Suppressor macrophage (primary cell): Measurements from ENCODE around the gene CLEC7A.

Source experiments
- DNase-seq, 4 experiments: peaks; one replicate each; pipeline ENCODE4 v3.0.0-alpha.2; 2020 to 2022
- total RNA-seq, 17 experiments: gene quantifications; one replicate each; lab custom pipeline; 2026; ENCODE audit warnings: mixed read lengths in 6 of 17, inconsistent platforms in 3 of 17; lab: John Stamatoyannopoulos, UW

CLEC7A gene
- 13.6 to 149 (median 81.6) reads per million in 17 experiments for total RNA-seq

DNA sequence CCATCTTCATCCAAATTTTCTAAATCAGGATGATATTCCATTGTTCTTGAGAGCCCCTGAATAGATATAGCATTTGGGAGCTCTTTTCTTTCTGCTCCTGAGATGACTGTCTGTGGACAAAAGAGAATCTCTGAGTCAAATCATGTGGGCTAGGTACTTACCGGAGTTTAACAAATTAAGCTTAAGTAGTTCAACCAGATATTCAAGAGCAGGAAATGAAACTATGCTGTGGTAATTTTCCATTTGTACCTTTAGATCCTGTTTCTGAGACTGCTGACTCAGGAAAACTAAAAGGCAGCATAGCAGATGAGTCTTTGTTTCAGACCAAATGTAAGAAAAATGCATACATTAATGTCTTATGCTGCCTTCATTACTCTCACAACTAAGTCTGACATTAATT lies at the start of gene CLEC7A:
TSS of gene CLEC7A (minus strand) at position 158 of the 400 bp plus-strand sequence. CDS start at position 41, 117 bp downstream.
- DNase-seq = peak; percentile 54 to 94 (median 80)

DNA sequence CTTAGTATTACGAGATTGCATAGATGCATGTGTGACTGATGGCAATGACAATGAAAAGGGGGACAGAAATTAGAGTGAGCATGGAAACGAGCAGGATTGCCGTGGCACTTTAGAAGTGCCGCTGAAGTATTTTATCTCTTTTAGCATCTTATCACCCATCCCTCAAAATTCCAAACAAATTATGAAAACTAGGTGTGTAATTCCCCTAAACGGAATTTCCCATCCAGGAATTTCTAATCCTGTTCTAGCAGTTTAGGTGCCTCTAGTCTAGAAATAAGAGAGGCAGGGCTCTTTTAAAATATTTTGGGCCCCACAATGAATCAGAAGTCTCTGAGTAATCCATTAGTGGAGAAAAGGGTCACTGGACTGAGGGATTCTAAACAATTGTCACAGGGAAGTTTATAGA lies 49.8 kb upstream of the CLEC7A start:
- no peak for DNase-seq

GRCh38 chr12:10178821-10179220 lies 48.8 kb upstream of the CLEC7A start, which contains the start of gene TMEM52B:
Gene TMEM52B, plus strand, starts transcription at chr12:10179032. Its CDS starts 543 bp downstream, at chr12:10179575.
- no peak for DNase-seq

GRCh38 chr12:10175846-10176636 lies 46.0 kb upstream of the CLEC7A start:
- DNase-seq = no peak

- no peak for DNase-seq
Measured at GRCh38 chr12:10174986-10175614, 45.1 kb upstream of the CLEC7A start.

GRCh38 chr12:10171973-10172728 lies 42.2 kb upstream of the CLEC7A start, which contains the start of gene OLR1:
Gene OLR1, minus strand, starts transcription at chr12:10172132. Its CDS starts 55 bp downstream, at chr12:10172077.
- DNase-seq = peak; percentile 38 to 79 (median 62)

- DNase-seq = no peak
Measured at GRCh38 chr12:10170216-10170615, 40.2 kb upstream of the CLEC7A start.

DNA sequence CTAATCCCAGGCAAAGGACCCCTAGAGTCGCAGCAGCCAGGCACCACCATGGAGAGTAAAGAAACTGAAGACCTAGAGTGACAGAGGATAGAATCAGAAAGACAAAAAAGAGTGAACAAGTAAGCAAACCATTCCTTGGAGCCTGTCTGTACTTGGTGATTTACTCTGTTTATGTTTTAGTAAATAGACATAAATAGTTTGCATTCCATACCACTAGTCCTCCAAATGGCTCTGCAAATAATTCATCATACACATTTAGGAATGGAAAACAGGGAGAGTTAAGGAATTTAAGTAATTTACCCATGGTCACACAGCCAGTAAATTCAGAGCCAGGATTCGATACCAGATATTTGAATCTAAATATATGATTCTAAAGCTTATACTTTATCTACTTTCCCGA lies 39.1 kb upstream of the CLEC7A start:
- DNase-seq = no peak

DNA sequence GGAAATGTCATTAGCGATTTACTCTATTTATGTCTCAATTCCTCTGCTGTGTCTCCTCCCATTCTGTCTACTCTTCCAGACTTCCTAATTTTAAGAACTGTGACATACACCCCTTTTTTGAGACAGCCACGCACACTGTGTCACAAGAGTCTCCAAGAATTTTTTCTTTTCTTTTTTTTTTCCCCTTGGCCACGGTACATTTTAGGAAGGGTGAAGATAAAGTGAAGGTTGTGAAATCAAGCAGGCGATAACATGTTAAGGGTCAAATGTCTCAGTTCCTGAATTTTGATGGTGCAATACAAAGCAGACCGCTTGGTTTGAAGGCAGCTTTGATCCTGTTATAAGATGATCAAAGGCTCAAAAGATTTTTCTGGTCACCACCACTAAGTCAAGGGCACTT lies 37.6 kb upstream of the CLEC7A start:
- peak; percentile 78 to 96 (median 87) for DNase-seq

DNA sequence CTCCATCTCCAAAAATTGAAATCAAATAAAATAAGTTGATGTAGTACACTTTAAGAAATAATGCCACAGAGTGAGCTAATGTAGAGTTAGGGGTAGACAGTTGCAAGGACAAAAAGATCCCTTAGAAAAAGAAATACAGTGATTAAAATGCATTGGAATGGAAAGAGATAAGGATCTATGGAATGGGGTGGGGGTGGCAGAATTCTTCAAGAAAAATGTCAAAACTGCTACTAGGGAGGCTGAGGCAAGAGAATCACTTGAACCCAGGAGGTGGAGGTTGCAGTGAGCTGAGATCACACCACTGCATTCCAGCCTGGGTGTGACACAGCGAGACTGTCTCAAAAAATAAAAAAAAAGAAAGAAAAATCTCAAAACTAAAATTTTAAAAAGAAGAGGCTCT lies 35.4 kb upstream of the CLEC7A start:
- DNase-seq = no peak

GRCh38 chr12:10163084-10163483 lies 33.1 kb upstream of the CLEC7A start:
- peak in 1 of 4 experiments; percentile 21 for DNase-seq

DNA sequence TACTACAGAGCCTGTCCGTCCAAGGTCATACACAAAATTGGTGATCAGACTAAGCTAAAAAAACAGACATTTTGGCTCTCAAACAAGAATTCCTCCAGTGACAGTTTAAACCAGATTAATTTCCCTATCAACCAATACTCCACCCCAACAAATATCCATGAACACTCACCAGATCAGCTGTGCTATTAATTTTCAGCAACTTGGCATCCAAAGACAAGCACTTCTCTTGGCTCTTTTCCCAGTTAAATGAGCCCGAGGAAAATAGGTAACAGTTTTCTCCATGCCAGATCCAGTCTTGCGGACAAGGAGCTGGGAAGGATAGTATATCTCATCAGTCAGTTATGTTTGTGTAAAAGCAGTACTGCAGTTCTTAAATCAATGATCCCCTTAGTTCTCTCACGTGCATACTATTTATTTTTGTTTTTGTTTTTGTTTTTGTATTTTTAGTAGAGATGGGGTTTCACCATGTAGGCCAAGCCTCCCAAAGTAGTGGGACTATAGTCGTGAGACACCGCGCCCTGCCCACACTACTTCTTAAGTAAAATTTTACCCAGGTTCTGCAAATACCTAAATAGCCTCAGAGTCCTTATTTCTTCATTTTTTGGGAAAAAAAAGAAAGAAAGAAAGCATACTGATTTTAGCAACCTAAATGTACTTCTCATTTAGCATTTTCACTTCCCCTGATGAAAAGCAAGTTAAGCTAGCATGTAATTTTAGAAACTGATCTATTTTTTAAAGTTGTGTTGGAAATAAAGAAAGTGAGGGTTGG lies 30.8 kb upstream of the CLEC7A start:
- DNase-seq = peak in 3 of 4 experiments; percentile 65 to 83 (median 79)

DNA sequence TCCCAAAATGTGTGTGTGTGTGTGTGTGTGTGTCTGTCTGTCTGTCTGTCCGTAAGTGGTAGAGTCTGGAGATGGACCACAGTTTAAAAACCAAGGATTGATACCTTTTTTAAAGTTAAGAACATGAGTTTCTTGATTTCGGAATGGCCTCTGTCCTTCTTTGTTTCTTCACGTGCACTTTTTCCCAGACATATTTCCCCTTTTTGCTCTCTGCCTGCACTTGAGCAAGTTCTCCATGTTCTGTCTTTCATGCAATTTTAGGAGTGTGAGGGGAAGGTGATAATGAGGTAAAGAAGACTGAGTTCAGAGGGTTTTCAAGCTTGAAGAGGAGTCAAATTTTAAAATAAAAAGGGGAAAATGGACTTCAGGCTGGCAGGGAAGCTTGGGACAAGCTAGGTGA lies 29.3 kb upstream of the CLEC7A start:
- peak in 3 of 4 experiments; percentile 43 to 64 (median 58) for DNase-seq

- DNase-seq = peak in 1 of 4 experiments; percentile 26
Measured at GRCh38 chr12:10158406-10158805, 28.4 kb upstream of the CLEC7A start.

- DNase-seq = peak in 2 of 4 experiments; percentile 60 to 64
Measured at GRCh38 chr12:10155966-10156365, 26.0 kb upstream of the CLEC7A start.

GRCh38 chr12:10154145-10154496 lies 24.1 kb upstream of the CLEC7A start:
- no peak for DNase-seq

GRCh38 chr12:10153271-10154144 lies 23.5 kb upstream of the CLEC7A start:
- DNase-seq = peak; percentile 87 to 88 (median 88)

DNA sequence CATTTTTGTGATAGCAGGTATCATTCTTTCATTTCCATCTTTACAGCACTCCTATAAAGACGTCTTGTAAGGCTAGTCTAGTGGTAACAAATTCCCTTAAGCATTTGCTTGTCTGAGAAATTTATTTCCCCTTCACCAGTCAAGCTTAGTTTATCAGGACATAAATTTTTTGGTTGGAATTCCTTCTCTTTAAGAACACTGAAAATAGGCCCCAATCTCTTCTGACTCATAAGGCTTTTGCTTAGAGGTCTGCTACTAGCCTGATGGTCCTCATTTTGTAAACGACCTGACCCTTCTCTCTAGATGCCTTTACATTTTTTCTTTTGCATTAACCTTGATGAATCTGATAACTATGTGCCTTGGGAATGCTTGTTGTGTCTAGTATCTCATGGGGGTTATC lies 21.6 kb upstream of the CLEC7A start:
- DNase-seq = no peak

GRCh38 chr12:10147714-10148403 lies 17.9 kb upstream of the CLEC7A start:
- no peak for DNase-seq

DNA sequence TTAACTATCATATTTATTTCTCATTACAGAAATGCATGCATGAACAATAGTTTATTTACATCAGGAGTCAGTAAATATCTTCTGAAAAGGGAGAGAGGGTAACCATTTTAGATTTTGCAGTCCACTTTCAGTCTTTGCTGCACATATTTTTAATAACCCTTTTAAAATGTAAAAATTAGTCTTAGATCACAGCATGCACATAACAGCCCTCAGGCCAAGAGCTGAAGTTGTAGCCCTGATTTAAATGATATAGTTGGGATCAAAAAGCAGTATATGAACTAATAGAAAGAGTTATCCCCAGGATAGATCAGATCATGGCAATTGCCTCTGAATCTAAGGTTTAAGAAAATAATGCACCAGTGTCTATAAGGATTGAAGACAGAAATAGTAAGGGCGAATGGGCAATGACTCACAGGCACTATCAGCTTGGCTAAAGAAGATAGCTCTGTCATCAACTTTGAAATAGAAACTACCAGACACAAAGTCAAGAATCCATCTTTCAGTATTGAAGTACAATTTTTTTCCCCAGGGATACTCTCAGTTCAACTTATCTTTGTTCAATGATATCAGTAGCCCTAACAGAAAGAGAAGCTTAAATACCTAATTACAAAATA lies 13.1 kb upstream of the CLEC7A start:
- peak; percentile 19 to 64 (median 44) for DNase-seq
